ENCODE data around the gene HOXD10. TPM values are rescaled to one million over a fixed set of nuclear protein-coding genes. Genes with fewer than 3 reads are reported as not detected.

Gene HOXD10
- total and polyA plus RNA-seq, 4 donors, result not detected

DNA sequence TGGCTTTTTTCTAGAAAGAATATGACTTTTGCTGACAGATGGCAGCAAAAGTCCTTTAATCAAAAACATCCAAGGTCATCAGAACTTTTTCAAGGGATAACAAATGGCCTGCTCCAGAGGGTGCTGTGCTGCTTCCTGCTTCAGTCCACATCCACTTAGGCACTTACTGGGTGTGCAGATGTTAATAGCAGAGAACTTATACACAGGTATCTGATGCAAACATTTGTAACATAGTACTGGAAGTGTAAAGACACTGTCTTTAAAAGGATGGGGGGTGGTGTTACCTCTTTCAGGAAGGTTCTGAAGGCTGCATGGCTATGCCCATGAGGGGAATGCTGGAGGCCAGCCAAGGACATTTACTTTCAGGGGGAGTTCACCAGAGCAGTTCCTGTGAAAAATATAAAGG lies 18.5 kb downstream of the HOXD10 start:
- Histone ChIP-seq H3K4me3 (ENCODE audit: low read depth in 1 of 3, low read length in 3 of 3) (no peak overlapping the region), H3K27me3 (ENCODE audit: control insufficient read depth in 4 of 4, insufficient read depth in 4 of 4, low read length in 3 of 4) (peaks cover 12 to 64% (median 27%) of the 10 kb centered on the region in 4 donors), H3K27ac (ENCODE audit: low read depth in 1 of 2, low read length in 2 of 2) (no peak overlapping the region), H3K36me3 (ENCODE audit: control insufficient read depth in 4 of 4, insufficient read depth in 3 of 4, low read depth in 1 of 4, low read length in 3 of 4) (no peaks in the 10 kb centered on the region), H3K9me3 (ENCODE audit: control insufficient read depth in 4 of 4, low read length in 3 of 4) (peaks cover 0 to 11% (median 0%) of the 10 kb centered on the region in 4 donors), H3K9ac (ENCODE audit: low read depth in 1 of 2, low read length in 2 of 2) (no peak overlapping the region), H3K4me1 (ENCODE audit: control insufficient read depth in 4 of 4, insufficient read depth in 4 of 4, low read length in 3 of 4) (peaks cover 5 to 19% (median 10%) of the 10 kb centered on the region in 4 donors)
- no peak for DNase-seq (ENCODE audit: low spot score)
- TF ChIP-seq RXRA (IDR thresholded peaks at IDR 0.05) (no peak), RAD21 (IDR thresholded peaks at IDR 0.05) (peak in 1 of 2 donors; percentile 9), EGR1 (IDR thresholded peaks at IDR 0.05; ENCODE audit: low read depth in 2 of 2) (no peak)

DNA sequence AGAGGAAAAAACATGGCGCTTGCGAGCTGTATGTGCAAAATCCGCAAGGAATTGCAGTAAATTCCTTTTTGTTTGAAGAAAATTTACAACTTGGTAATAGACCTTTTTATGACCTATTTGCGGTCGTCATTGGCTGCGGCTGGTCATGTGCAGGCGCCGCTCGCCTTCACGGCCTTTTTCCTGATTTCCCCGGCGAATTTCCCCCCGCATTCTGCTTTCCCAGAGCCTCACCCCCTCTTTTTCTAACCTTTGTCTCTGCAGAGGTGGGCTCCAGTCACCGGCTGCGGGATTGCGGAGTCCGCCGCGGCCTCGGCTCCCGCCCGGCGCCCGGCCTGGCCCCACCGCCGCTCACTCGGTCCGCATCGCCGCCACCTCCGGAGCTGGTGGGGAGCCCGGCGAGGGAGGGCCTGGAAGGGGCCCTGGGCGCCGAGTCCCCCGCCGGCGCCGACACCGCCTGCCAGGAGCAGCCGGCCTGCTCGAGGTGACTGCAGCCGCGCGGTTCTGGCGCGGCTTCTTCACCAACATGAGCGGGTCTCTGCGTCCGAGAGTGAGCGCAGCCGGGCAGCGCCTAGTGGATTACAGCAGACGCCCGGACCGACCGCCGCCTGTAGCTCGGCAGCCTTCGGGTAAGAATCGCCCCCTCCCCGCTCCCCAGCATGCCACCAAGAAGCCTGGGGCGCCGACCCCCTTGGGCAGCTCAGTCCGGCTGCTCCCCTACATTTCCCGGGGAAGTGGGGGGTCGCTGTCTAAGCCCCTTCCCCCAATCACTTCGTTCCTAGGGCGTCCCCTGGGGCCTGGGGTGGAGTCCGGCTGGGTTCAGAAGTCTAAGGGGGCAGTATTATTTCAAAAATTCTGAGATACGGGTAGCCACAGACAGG lies 20.0 kb downstream of the HOXD10 start:
- Histone ChIP-seq H3K4me3 (ENCODE audit: low read depth in 1 of 3, low read length in 3 of 3) (peak overlapping the region in 1 of 3 donors; percentile 23), H3K36me3 (ENCODE audit: control insufficient read depth in 4 of 4, insufficient read depth in 3 of 4, low read depth in 1 of 4, low read length in 3 of 4) (no peaks in the 10 kb centered on the region), H3K4me1 (ENCODE audit: control insufficient read depth in 4 of 4, insufficient read depth in 4 of 4, low read length in 3 of 4) (peaks cover 9 to 24% (median 15%) of the 10 kb centered on the region in 4 donors), H3K9ac (ENCODE audit: low read depth in 1 of 2, low read length in 2 of 2) (no peak overlapping the region), H3K27me3 (ENCODE audit: control insufficient read depth in 4 of 4, insufficient read depth in 4 of 4, low read length in 3 of 4) (peaks cover 11 to 55% (median 24%) of the 10 kb centered on the region in 4 donors), H3K9me3 (ENCODE audit: control insufficient read depth in 4 of 4, low read length in 3 of 4) (peaks cover 0 to 4% (median 0%) of the 10 kb centered on the region in 4 donors), H3K27ac (ENCODE audit: low read depth in 1 of 2, low read length in 2 of 2) (no peak overlapping the region)
- DNase-seq (ENCODE audit: low spot score), result no peak
- TF ChIP-seq GABPA (IDR thresholded peaks at IDR 0.05 in 1 of 2, conservative IDR thresholded peaks at IDR 0.05 in 1 of 2) (no peak), NR2F2 (IDR thresholded peaks at IDR 0.05) (no peak), EGR1 (IDR thresholded peaks at IDR 0.05; ENCODE audit: low read depth in 2 of 2) (no peak), RXRA (IDR thresholded peaks at IDR 0.05) (no peak), JUND (IDR thresholded peaks at IDR 0.05) (no peak), SP1 (IDR thresholded peaks at IDR 0.05) (no peak), RAD21 (IDR thresholded peaks at IDR 0.05) (no peak)
- TF ChIP-seq, protein P1, sequence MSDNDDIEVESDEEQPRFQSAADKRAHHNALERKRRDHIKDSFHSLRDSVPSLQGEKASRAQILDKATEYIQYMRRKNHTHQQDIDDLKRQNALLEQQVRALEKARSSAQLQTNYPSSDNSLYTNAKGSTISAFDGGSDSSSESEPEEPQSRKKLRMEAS (IDR thresholded peaks at IDR 0.05), result no peak
- TF ChIP-seq, protein P2, sequence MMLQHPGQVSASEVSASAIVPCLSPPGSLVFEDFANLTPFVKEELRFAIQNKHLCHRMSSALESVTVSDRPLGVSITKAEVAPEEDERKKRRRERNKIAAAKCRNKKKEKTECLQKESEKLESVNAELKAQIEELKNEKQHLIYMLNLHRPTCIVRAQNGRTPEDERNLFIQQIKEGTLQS (IDR thresholded peaks at IDR 0.05), result no peak
- 6% methylated on average over 71 of the region's 71 CpGs for WGBS

DNA sequence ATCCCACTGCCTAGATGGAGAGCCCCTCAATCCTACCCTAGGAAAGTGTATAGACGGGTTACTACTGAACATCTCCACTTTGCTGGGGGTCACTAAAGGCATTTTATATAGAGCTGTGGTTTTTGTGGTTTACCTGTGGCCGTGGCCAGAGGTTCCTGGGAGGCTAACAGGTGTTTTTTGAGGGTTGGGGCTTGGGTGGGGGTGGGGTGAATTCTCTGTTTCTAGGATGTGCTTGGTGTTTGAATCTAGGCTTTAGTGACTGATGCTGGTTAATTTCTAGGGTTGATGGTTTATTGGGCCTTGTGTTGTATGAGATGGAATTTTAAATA lies 20.6 kb downstream of the HOXD10 start:
- Histone ChIP-seq H3K9me3 (ENCODE audit: control insufficient read depth in 4 of 4, low read length in 3 of 4) (peaks cover 0 to 3% (median 0%) of the 10 kb centered on the region in 4 donors), H3K4me1 (ENCODE audit: control insufficient read depth in 4 of 4, insufficient read depth in 4 of 4, low read length in 3 of 4) (peaks cover 9 to 22% (median 14%) of the 10 kb centered on the region in 4 donors), H3K4me3 (ENCODE audit: low read depth in 1 of 3, low read length in 3 of 3) (no peak overlapping the region), H3K27me3 (ENCODE audit: control insufficient read depth in 4 of 4, insufficient read depth in 4 of 4, low read length in 3 of 4) (peaks cover 11 to 51% (median 23%) of the 10 kb centered on the region in 4 donors), H3K9ac (ENCODE audit: low read depth in 1 of 2, low read length in 2 of 2) (no peak overlapping the region), H3K27ac (ENCODE audit: low read depth in 1 of 2, low read length in 2 of 2) (no peak overlapping the region), H3K36me3 (ENCODE audit: control insufficient read depth in 4 of 4, insufficient read depth in 3 of 4, low read depth in 1 of 4, low read length in 3 of 4) (no peaks in the 10 kb centered on the region)
- WGBS, result 16% methylated on average over 2 of the region's 2 CpGs
- no peak for TF ChIP-seq SP1 (IDR thresholded peaks at IDR 0.05)
- TF ChIP-seq, protein P2 (IDR thresholded peaks at IDR 0.05), result no peak
- TF ChIP-seq HNF4A (conservative IDR thresholded peaks at IDR 0.05), result no peak
- TF ChIP-seq YY1 (IDR thresholded peaks at IDR 0.05), result no peak
- TF ChIP-seq GABPA (IDR thresholded peaks at IDR 0.05 in 1 of 2, conservative IDR thresholded peaks at IDR 0.05 in 1 of 2), result no peak
- no peak for TF ChIP-seq FOXA1 (IDR thresholded peaks at IDR 0.05)
- DNase-seq (ENCODE audit: low spot score), result no peak
